ENCODE measurements around the gene SNRNP70.

SNRNP70 gene

GRCh38 chr19:49148044-49148682, 62.9 kb downstream of the SNRNP70 start:
- DNase-seq (ENCODE audit: low spot score) = no peak

- peak; percentile 97 for DNase-seq (ENCODE audit: low spot score)
These were observed 63.8 kb downstream of the SNRNP70 start for GRCh38 chr19:49148784-49149651.

GRCh38 chr19:49149652-49150105, 64.4 kb downstream of the SNRNP70 start:
- peak; percentile 42 for DNase-seq (ENCODE audit: low spot score)

- peak; percentile 74 for DNase-seq (ENCODE audit: low spot score)
These were observed 65.1 kb downstream of the SNRNP70 start for GRCh38 chr19:49150106-49150943.

GRCh38 chr19:49150944-49151243, 65.6 kb downstream of the SNRNP70 start:
- no peak for DNase-seq (ENCODE audit: low spot score)

- DNase-seq (ENCODE audit: low spot score) = peak; percentile 82
These were observed 66.2 kb downstream of the SNRNP70 start for GRCh38 chr19:49151267-49152118.

- DNase-seq (ENCODE audit: low spot score) = no peak
These were observed 66.9 kb downstream of the SNRNP70 start for GRCh38 chr19:49152119-49152550.

GRCh38 chr19:49153167-49153809, 68.0 kb downstream of the SNRNP70 start:
- no peak for DNase-seq (ENCODE audit: low spot score)

GRCh38 chr19:49154279-49154678, 69.0 kb downstream of the SNRNP70 start:
- no peak for DNase-seq (ENCODE audit: low spot score)

- DNase-seq (ENCODE audit: low spot score) = no peak
These were observed 70.0 kb downstream of the SNRNP70 start, which contains the start of gene HRC for GRCh38 chr19:49155005-49155819. Gene HRC (minus strand): TSS chr19:49155396. CDS start chr19:49155237, 159 bp downstream.

- no peak for DNase-seq (ENCODE audit: low spot score)
These were observed 70.6 kb downstream of the SNRNP70 start for GRCh38 chr19:49155820-49156346.

- peak; percentile 87 for DNase-seq (ENCODE audit: low spot score)
These were observed 72.4 kb downstream of the SNRNP70 start, which contains the start of gene TRPM4 for GRCh38 chr19:49157445-49158224. Gene TRPM4 (plus strand): TSS chr19:49157792. CDS start chr19:49157867, 75 bp downstream.

Data from LoVo (cell line).